Tibial nerve (tissue), 4 donors: ENCODE results near the gene ACSL5. TPM values are rescaled to one million over a fixed set of nuclear protein-coding genes. Genes with fewer than 3 reads are reported as not detected.
A peak's percentile ranks its signal among the peaks of the same experiment; 100 is the strongest.

ENCODE experiments used
- DNase-seq, 2 donors: peaks; one replicate each; pipeline ENCODE4 v3.0.0-alpha.2; 2019; ENCODE audit warnings: low spot score in 2 of 2
- H3K27ac ChIP-seq, 4 donors: fragments of 200-600 bp; sonication (generic) in 3 of 4; one replicate each; pipeline ENCODE4 v1.5.1; 2017 to 2019; ENCODE audit warnings: mild to moderate bottlenecking in 1 of 4
- H3K27me3 ChIP-seq, 2 donors: fragments of 200-600 bp; sonication (generic) in 1 of 2; one replicate each; pipeline versions ENCODE4 v1.5.1 to v1.6.0; 2017 to 2019
- H3K36me3 ChIP-seq, 3 donors: fragments of 200-600 bp; sonication (generic); one replicate each; pipeline ENCODE4 v1.5.1; 2018 to 2019
- H3K4me1 ChIP-seq, 4 donors: fragments of 200-600 bp; sonication (generic) in 3 of 4; one replicate each; pipeline ENCODE4 v1.5.1; 2017 to 2019
- H3K4me3 ChIP-seq, 4 donors: fragments of 200-600 bp; sonication (generic) in 3 of 4; one replicate each; pipeline ENCODE4 v1.5.1; 2017 to 2019; ENCODE audit warnings: mild to moderate bottlenecking in 1 of 4, moderate library complexity in 1 of 4
- H3K9me3 ChIP-seq, 4 donors: fragments of 200-600 bp; sonication (generic) in 3 of 4; one replicate each; pipeline ENCODE4 v1.5.1; 2017 to 2019
- CTCF ChIP-seq, 5 experiments: fragments of 200-600 bp in 3 of 5; fragments of 450-650 bp in 2 of 5; sonication (generic) in 3 of 5; IDR thresholded peaks; one replicate each; pipeline ENCODE4 v1.5.1; 2016 to 2019; ENCODE audit warnings: antibody characterized with exemption in 5 of 5, mild to moderate bottlenecking in 3 of 5, moderate library complexity in 2 of 5
- EP300 ChIP-seq, 2 donors: sonication (generic); formaldehyde crosslinking; IDR thresholded peaks; one replicate each; pipeline ENCODE4 v1.6.1; 2017; ENCODE audit warnings: antibody characterized with exemption in 2 of 2, mild to moderate bottlenecking in 1 of 2
- POLR2A ChIP-seq, 2 donors: fragments of 450-650 bp; IDR thresholded peaks; one replicate each; pipeline ENCODE4 v1.6.1; 2017; ENCODE audit warnings: antibody characterized with exemption in 2 of 2, mild to moderate bottlenecking in 2 of 2, moderate library complexity in 2 of 2
- WGBS, 2 donors: methylation state at CpG; one replicate each; pipeline ENCODE4 v1.1.5; 2018; 5-methylcytosine and 5-hydroxymethylcytosine counted together
- total RNA-seq, 4 donors: library from RNA; depleted of rRNA; stranded (reverse); fragments of >200 nt; gene quantifications; one replicate each; pipeline ENCODE4 v1.1.0, GENCODE V29; 2016

The ACSL5 gene
- total RNA-seq, 4 donors from 2014 or later = 12.2 to 22.7 (median 13.1) TPM

- WGBS, 2 donors = 43 to 64% methylated on average over 2 of the region's 2 CpGs
- H3K27me3 ChIP-seq = no peaks in the 10 kb centered on the region
- H3K4me3 ChIP-seq = no peak overlapping the region
- no peak for TF ChIP-seq POLR2A (IDR thresholded peaks at IDR 0.05)
- no peak for TF ChIP-seq CTCF (IDR thresholded peaks at IDR 0.05)
- no peak for TF ChIP-seq EP300 (IDR thresholded peaks at IDR 0.05)
- H3K27ac ChIP-seq = peak overlapping the region in 1 of 4 donors; percentile 51
- DNase-seq = no peak
- H3K4me1 ChIP-seq = peaks cover 0 to 5% (median 0%) of the 10 kb centered on the region in 4 donors
- no peaks in the 10 kb centered on the region for H3K36me3 ChIP-seq
- H3K9me3 ChIP-seq = no peaks in the 10 kb centered on the region
Observed at GRCh38 chr10:112388548-112388947, 14.6 kb downstream of the ACSL5 start.

GRCh38 chr10:112389271-112389822 lies 15.4 kb downstream of the ACSL5 start:
- Histone ChIP-seq H3K36me3 (no peaks in the 10 kb centered on the region), H3K27ac (peak overlapping the region in 2 of 4 donors; percentile 2 to 51), H3K27me3 (no peaks in the 10 kb centered on the region), H3K4me1 (peaks cover 0 to 5% (median 0%) of the 10 kb centered on the region in 4 donors), H3K4me3 (no peak overlapping the region), H3K9me3 (no peaks in the 10 kb centered on the region)
- TF ChIP-seq CTCF (IDR thresholded peaks at IDR 0.05) = no peak
- TF ChIP-seq POLR2A (IDR thresholded peaks at IDR 0.05) = no peak
- peak in 1 of 2 donors; percentile 61 for TF ChIP-seq EP300 (IDR thresholded peaks at IDR 0.05)
- 47 to 57% methylated on average over 6 of the region's 6 CpGs for WGBS, 2 donors
- no peak for DNase-seq

- TF ChIP-seq EP300 (IDR thresholded peaks at IDR 0.05) (no peak), CTCF (IDR thresholded peaks at IDR 0.05) (no peak), POLR2A (IDR thresholded peaks at IDR 0.05) (no peak)
Observed at GRCh38 chr10:112390125-112390703, 16.3 kb downstream of the ACSL5 start.

GRCh38 chr10:112393341-112393740 lies 19.4 kb downstream of the ACSL5 start:
- peaks cover 0 to 3% (median 0%) of the 10 kb centered on the region in 3 donors for H3K36me3 ChIP-seq
- H3K27ac ChIP-seq = no peak overlapping the region
- peaks cover 0 to 15% (median 3%) of the 10 kb centered on the region in 4 donors for H3K4me1 ChIP-seq
- no peaks in the 10 kb centered on the region for H3K27me3 ChIP-seq
- H3K4me3 ChIP-seq = no peak overlapping the region
- no peak for TF ChIP-seq POLR2A (IDR thresholded peaks at IDR 0.05)
- TF ChIP-seq CTCF (IDR thresholded peaks at IDR 0.05) = no peak
- no peak for TF ChIP-seq EP300 (IDR thresholded peaks at IDR 0.05)
- WGBS, 2 donors = 71 to 81% methylated on average over 1 of the region's 1 CpG
- DNase-seq = no peak
- no peaks in the 10 kb centered on the region for H3K9me3 ChIP-seq

More at GRCh38 chr10:112390125-112390703, 16.3 kb downstream of the ACSL5 start:
- Histone ChIP-seq H3K9me3 (no peaks in the 10 kb centered on the region), H3K27me3 (no peaks in the 10 kb centered on the region), H3K4me1 (peaks cover 0 to 5% (median 3%) of the 10 kb centered on the region in 4 donors), H3K36me3 (no peaks in the 10 kb centered on the region), H3K27ac (no peak overlapping the region), H3K4me3 (no peak overlapping the region)
- 96% methylated on average over 3 of the region's 3 CpGs for WGBS, 2 donors
- DNase-seq = no peak

- Histone ChIP-seq H3K9me3 (no peaks in the 10 kb centered on the region), H3K27ac (no peak overlapping the region), H3K4me1 (peaks cover 0 to 15% (median 3%) of the 10 kb centered on the region in 4 donors), H3K36me3 (peaks cover 0 to 4% (median 0%) of the 10 kb centered on the region in 3 donors), H3K27me3 (no peaks in the 10 kb centered on the region), H3K4me3 (no peak overlapping the region)
- WGBS, 2 donors = 85 to 90% methylated on average over 2 of the region's 2 CpGs
- no peak for DNase-seq
- TF ChIP-seq POLR2A (IDR thresholded peaks at IDR 0.05) = no peak
- no peak for TF ChIP-seq EP300 (IDR thresholded peaks at IDR 0.05)
- TF ChIP-seq CTCF (IDR thresholded peaks at IDR 0.05) = no peak
Observed at GRCh38 chr10:112393827-112394226, 19.9 kb downstream of the ACSL5 start.
